Activated CD4-positive, CD25-positive, alpha-beta regulatory T cell (primary cell): ENCODE measurements around the gene RNF157.
"Not testable (repeated sequence)": the region's sequence is repeated elsewhere in the genome, so short reads cannot be mapped to it uniquely, and the experiment has no call there.

ENCODE experiments used
- DNase-seq, 4 experiments: peaks; one replicate each; lab custom pipeline; 2025; lab: John Stamatoyannopoulos, UW

RNF157 gene

GRCh38 chr17:76189741-76190140, 50.6 kb downstream of the RNF157 start:
- DNase-seq, result no peak

- no peak for DNase-seq
Measured at GRCh38 chr17:76189247-76189646, 51.0 kb downstream of the RNF157 start.

GRCh38 chr17:76188213-76189016, 51.9 kb downstream of the RNF157 start:
- no peak for DNase-seq

- DNase-seq, result not testable (repeated sequence)
Measured at GRCh38 chr17:76186774-76187173, 53.5 kb downstream of the RNF157 start.

GRCh38 chr17:76184290-76184689, 56.0 kb downstream of the RNF157 start:
- DNase-seq, result no peak

GRCh38 chr17:76182016-76182764, 58.1 kb downstream of the RNF157 start:
- peak; percentile 74 to 95 (median 88) for DNase-seq

- DNase-seq, result no peak
Measured at GRCh38 chr17:76179496-76180467, 60.5 kb downstream of the RNF157 start.

- no peak for DNase-seq
Measured at GRCh38 chr17:76178124-76178523, 62.2 kb downstream of the RNF157 start.

- DNase-seq, result no peak
Measured at GRCh38 chr17:76176701-76177574, 63.4 kb downstream of the RNF157 start.

- DNase-seq, result no peak
Measured at GRCh38 chr17:76174037-76174436, 66.3 kb downstream of the RNF157 start.

- DNase-seq, result no peak
Measured at GRCh38 chr17:76173474-76173873, 66.8 kb downstream of the RNF157 start.

GRCh38 chr17:76171706-76172105, 68.6 kb downstream of the RNF157 start:
- DNase-seq, result no peak

GRCh38 chr17:76170114-76170513, 70.2 kb downstream of the RNF157 start:
- no peak for DNase-seq

GRCh38 chr17:76166906-76167305, 73.4 kb downstream of the RNF157 start:
- no peak for DNase-seq

- no peak for DNase-seq
Measured at GRCh38 chr17:76166168-76166567, 74.1 kb downstream of the RNF157 start.

GRCh38 chr17:76164331-76164730, 76.0 kb downstream of the RNF157 start:
- no peak for DNase-seq

GRCh38 chr17:76163919-76164318, 76.4 kb downstream of the RNF157 start:
- DNase-seq, result no peak

GRCh38 chr17:76161619-76162266, 78.5 kb downstream of the RNF157 start:
- DNase-seq, result no peak

GRCh38 chr17:76160896-76161528, 79.3 kb downstream of the RNF157 start:
- no peak for DNase-seq

GRCh38 chr17:76159157-76159556, 81.1 kb downstream of the RNF157 start:
- no peak for DNase-seq
